CD4-positive, alpha-beta T cell (primary cell): ENCODE data around the gene WASF1. TPM values are rescaled to one million over a fixed set of nuclear protein-coding genes. Genes with fewer than 3 reads are reported as not detected.

Source experiments
- ATAC-seq: fragments of 200-7000 bp; cut with Tn5 transposase; one replicate; pipeline ENCODE4 v1.10.0; 2022; ENCODE audit warnings: mild to moderate bottlenecking; ENCODE audit not compliant: poor library complexity
- CTCF ChIA-PET: fragments of 350-600 bp; sonication (Branson Sonifier 250); formaldehyde crosslinking; loops from one replicate; lab custom pipeline; 2021; ENCODE audit warnings: antibody characterized with exemption, inconsistent platforms; lab: Charles Lee
- POLR2A ChIA-PET: fragments of 350-600 bp; sonication (Branson Sonifier 250); formaldehyde crosslinking; loops from one replicate; lab custom pipeline; 2021; ENCODE audit warnings: antibody characterized with exemption, inconsistent platforms; lab: Charles Lee
- DNase-seq, 14 experiments: peaks; one replicate each; pipeline ENCODE4 v3.0.0-alpha.2; 2013 to 2020; ENCODE audit warnings: mixed read lengths in 2 of 14
- H3K27ac ChIP-seq, 2 donors: one replicate each; pipeline versions ENCODE4 v1.5.1 to v1.7.0; 2013; ENCODE audit warnings: low read length in 2 of 2, low read depth in 1 of 2, mild to moderate bottlenecking in 1 of 2
- H3K27me3 ChIP-seq, 2 experiments: 1 replicate in 1 of 2; 2 replicates in 1 of 2; pipeline versions ENCODE4 v1.6.1 to v1.7.0; 2013; ENCODE audit warnings: low read length in 2 of 2, control low read depth in 1 of 2, mild to moderate bottlenecking in 1 of 2, moderate library complexity in 1 of 2; ENCODE audit not compliant: insufficient read depth in 2 of 2, control insufficient read depth in 1 of 2
- H3K36me3 ChIP-seq: one replicate; pipeline ENCODE4 v1.6.1; 2013; ENCODE audit warnings: low read length, control low read depth; ENCODE audit not compliant: insufficient read depth
- H3K4me1 ChIP-seq: one replicate; pipeline ENCODE4 v1.6.1; 2013; ENCODE audit warnings: low read length, control low read depth; ENCODE audit not compliant: insufficient read depth
- H3K4me3 ChIP-seq: one replicate; pipeline ENCODE4 v1.5.1; 2013; ENCODE audit warnings: mild to moderate bottlenecking, low read length, moderate library complexity
- H3K9me3 ChIP-seq, 2 experiments: 1 replicate in 1 of 2; 2 replicates in 1 of 2; pipeline versions ENCODE4 v1.6.1 to v1.7.0; 2013; ENCODE audit warnings: low read length in 2 of 2, mild to moderate bottlenecking in 2 of 2, control low read depth in 1 of 2, moderate library complexity in 1 of 2; ENCODE audit not compliant: control insufficient read depth in 1 of 2, insufficient read depth in 1 of 2
- H3K27ac Mint-ChIP-seq: one replicate; pipeline ENCODE4 v1.8.0; 2020; ENCODE audit warnings: mixed read lengths
- H3K27me3 Mint-ChIP-seq: one replicate; pipeline ENCODE4 v1.8.0; 2021; ENCODE audit warnings: mixed read lengths
- H3K36me3 Mint-ChIP-seq: one replicate; pipeline ENCODE4 v1.8.0; 2021; ENCODE audit warnings: low read depth, mixed read lengths
- H3K4me1 Mint-ChIP-seq: one replicate; pipeline ENCODE4 v1.8.0; 2021; ENCODE audit warnings: low read depth, mixed read lengths
- H3K4me3 Mint-ChIP-seq: one replicate; pipeline ENCODE4 v1.8.0; 2020; ENCODE audit warnings: mild to moderate bottlenecking, mixed read lengths
- H3K9me3 Mint-ChIP-seq: one replicate; pipeline ENCODE4 v1.8.0; 2020; ENCODE audit warnings: mixed read lengths
- CTCF ChIP-seq: fragments of 200-600 bp; IDR thresholded peaks from one replicate; pipeline ENCODE4 v1.8.0; 2022; ENCODE audit warnings: antibody characterized with exemption, mild to moderate bottlenecking
- intact Hi-C, 2 experiments: fragments of 100-400 bp; cut with DNase I in 1 of 2; cut with micrococcal nuclease in 1 of 2; formaldehyde crosslinking; loops; one replicate each; pipeline versions ENCODE4 v1.15.1 to v1.9.0; 2023 to 2025; cut with DNase I, micrococcal nuclease
- polyA plus RNA-seq, 2 donors: library from polyadenylated mRNA; unstranded; fragments of 120-200 nt; gene quantifications; one replicate each; pipeline ENCODE4 v1.2.1, GENCODE V29; 2013
- total RNA-seq, 174 experiments: library from RNA in 2 of 174; stranded (reverse) in 2 of 174; gene quantifications; one replicate each; pipeline ENCODE4 v1.2.3 and lab custom pipeline; 2021 to 2026

The WASF1 gene
- under 1 TPM; 0.19 to 0.22 TPM for total RNA-seq
- 0.51 TPM for polyA plus RNA-seq (2013, experiment 1 of 2)
- polyA plus RNA-seq (2013, experiment 2 of 2) = 0.68 TPM
- 0 to 3.8 (median 0.66) reads per million in 172 experiments for total RNA-seq (lab: John Stamatoyannopoulos, UW)

GRCh38 chr6:110179406-110180227 lies at the start of gene WASF1:
TSS of gene WASF1 (minus strand) at chr6:110179670. CDS start at chr6:110127601, 52,069 bp downstream.
- peaks cover 10% of the 10 kb centered on the region for H3K27me3 Mint-ChIP-seq
- intact Hi-C loops = loop anchor here (2.0 to 10.0 kb wide), 10 partner anchors 17 to 1905 kb away; partner anchors contain the start of genes AFG1L (in 1 of the 2), AK9 (in 1 of the 2), CDK19 (in 1 of the 2) and CEP57L1 (in 1 of the 2)
- peak; percentile 78 to 96 (median 86) for DNase-seq
- H3K4me3 Mint-ChIP-seq = peak within 1 kb of the TSS; percentile 84
- H3K4me1 ChIP-seq = peaks cover 28% of the 10 kb centered on the region
- H3K9me3 ChIP-seq = no peaks in the 10 kb centered on the region
- TF ChIP-seq CTCF = no peak
- peaks cover 10% of the 10 kb centered on the region for H3K36me3 Mint-ChIP-seq
- peaks cover 12% of the 10 kb centered on the region for H3K4me1 Mint-ChIP-seq
- H3K27ac Mint-ChIP-seq = peak within 1 kb of the TSS; percentile 16
- no peaks in the 10 kb centered on the region for H3K9me3 Mint-ChIP-seq
- H3K36me3 ChIP-seq = peaks cover 3% of the 10 kb centered on the region
- peak within 1 kb of the TSS; percentile 74 to 78 for H3K27ac ChIP-seq
- peak; percentile 89 for ATAC-seq
- CTCF ChIA-PET = interaction anchor here (1.0 to 1.7 kb wide), 3 partner anchors 9 to 1085 kb away, joined by 3 to 4 read pairs (median 4); partner anchors contain the start of genes CEP57L1 and SESN1
- POLR2A ChIA-PET = interaction anchor here (0.7 to 3.8 kb wide), 18 partner anchors 9 to 1918 kb away, joined by 3 to 18 read pairs (median 4); partner anchors contain the start of genes AFG1L, AK9, AMD1 and CD164
- H3K4me3 ChIP-seq = peak within 1 kb of the TSS; percentile 95
- H3K27me3 ChIP-seq = peaks cover 0 to 9% of the 10 kb centered on the region in 2 experiments

- Histone ChIP-seq H3K4me1 (no peaks in the 10 kb centered on the region), H3K27me3 (no peaks in the 10 kb centered on the region), H3K27ac (no peak overlapping the region), H3K9me3 (no peaks in the 10 kb centered on the region), H3K36me3 (peaks cover 67% of the 10 kb centered on the region), H3K4me3 (no peak overlapping the region)
- no peak overlapping the region for H3K27ac Mint-ChIP-seq
- intact Hi-C loops = no loop called here
- H3K4me3 Mint-ChIP-seq = no peak overlapping the region
- ChIA-PET CTCF (no interaction called here), POLR2A (no interaction called here)
- no peaks in the 10 kb centered on the region for H3K9me3 Mint-ChIP-seq
- no peak for TF ChIP-seq CTCF
- no peak for DNase-seq
- no peak for ATAC-seq
- peaks cover 73% of the 10 kb centered on the region for H3K36me3 Mint-ChIP-seq
- no peaks in the 10 kb centered on the region for H3K4me1 Mint-ChIP-seq
- no peaks in the 10 kb centered on the region for H3K27me3 Mint-ChIP-seq
These were observed 46.8 kb upstream of the WASF1 start for GRCh38 chr6:110226261-110226660.

GRCh38 chr6:110221738-110222137 lies 42.3 kb upstream of the WASF1 start:
- H3K36me3 Mint-ChIP-seq = peaks cover 87% of the 10 kb centered on the region
- no peaks in the 10 kb centered on the region for H3K27me3 ChIP-seq
- H3K36me3 ChIP-seq = peaks cover 81% of the 10 kb centered on the region

More at GRCh38 chr6:110221738-110222137, 42.3 kb upstream of the WASF1 start:
- Histone ChIP-seq H3K27ac (no peak overlapping the region), H3K9me3 (no peaks in the 10 kb centered on the region), H3K4me3 (no peak overlapping the region), H3K4me1 (no peaks in the 10 kb centered on the region)
- intact Hi-C loops = no loop called here
- POLR2A ChIA-PET = interaction anchor here (0.6 to 1.0 kb wide), 2 partner anchors 16 to 836 kb away, joined by 4 read pairs; no protein-coding TSS in a partner anchor
- CTCF ChIA-PET = no interaction called here
- Mint-ChIP-seq H3K9me3 (no peaks in the 10 kb centered on the region), H3K27ac (no peak overlapping the region), H3K4me1 (no peaks in the 10 kb centered on the region), H3K4me3 (no peak overlapping the region), H3K27me3 (no peaks in the 10 kb centered on the region)
- no peak for DNase-seq
- no peak for ATAC-seq
- no peak for TF ChIP-seq CTCF
